ENCODE measurements around the gene STUM. TPM values are rescaled to one million over a fixed set of nuclear protein-coding genes. Genes with fewer than 3 reads are reported as not detected.
"Not testable (repeated sequence)": the region's sequence is repeated elsewhere in the genome, so short reads cannot be mapped to it uniquely, and the experiment has no call there.

The STUM gene
- polyA plus RNA-seq, 1 experiment = not detected

DNA sequence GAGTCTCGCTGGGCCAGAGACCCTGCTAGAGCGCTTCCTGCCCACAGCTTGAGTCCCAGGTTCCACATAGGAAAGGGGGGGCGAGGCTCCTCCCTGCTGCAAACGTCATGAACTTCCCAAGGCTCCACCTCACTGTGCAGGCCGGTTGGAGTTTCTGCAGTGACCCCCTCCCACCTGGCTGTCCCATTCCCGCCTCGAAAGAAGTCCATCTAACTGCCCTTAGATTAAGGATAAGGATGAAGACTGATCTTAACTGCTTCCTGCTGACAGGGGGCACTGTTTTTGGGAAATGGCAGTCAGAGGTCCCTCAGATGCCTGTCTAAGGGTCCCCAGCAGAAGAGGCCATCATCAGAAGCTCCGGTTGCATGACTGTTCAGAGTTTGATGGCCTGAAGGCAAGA lies 62.7 kb downstream of the STUM start:
- ChIA-PET CTCF (interaction anchor here (6.6 kb wide), 1 partner anchor 15 kb away, joined by 26 read pairs; no protein-coding TSS in a partner anchor), POLR2A (no interaction called here)
- Histone ChIP-seq H3K27ac (ENCODE audit: low read depth, low read length) (no peak overlapping the region), H3K9me3 (ENCODE audit: control insufficient read depth, insufficient read depth, low read length) (no peaks in the 10 kb centered on the region), H3K4me3 (ENCODE audit: low read depth, low read length) (no peak overlapping the region), H3K27me3 (ENCODE audit: control insufficient read depth, insufficient read depth, low read length) (peaks cover 30% of the 10 kb centered on the region)
- TF ChIP-seq, protein P1, sequence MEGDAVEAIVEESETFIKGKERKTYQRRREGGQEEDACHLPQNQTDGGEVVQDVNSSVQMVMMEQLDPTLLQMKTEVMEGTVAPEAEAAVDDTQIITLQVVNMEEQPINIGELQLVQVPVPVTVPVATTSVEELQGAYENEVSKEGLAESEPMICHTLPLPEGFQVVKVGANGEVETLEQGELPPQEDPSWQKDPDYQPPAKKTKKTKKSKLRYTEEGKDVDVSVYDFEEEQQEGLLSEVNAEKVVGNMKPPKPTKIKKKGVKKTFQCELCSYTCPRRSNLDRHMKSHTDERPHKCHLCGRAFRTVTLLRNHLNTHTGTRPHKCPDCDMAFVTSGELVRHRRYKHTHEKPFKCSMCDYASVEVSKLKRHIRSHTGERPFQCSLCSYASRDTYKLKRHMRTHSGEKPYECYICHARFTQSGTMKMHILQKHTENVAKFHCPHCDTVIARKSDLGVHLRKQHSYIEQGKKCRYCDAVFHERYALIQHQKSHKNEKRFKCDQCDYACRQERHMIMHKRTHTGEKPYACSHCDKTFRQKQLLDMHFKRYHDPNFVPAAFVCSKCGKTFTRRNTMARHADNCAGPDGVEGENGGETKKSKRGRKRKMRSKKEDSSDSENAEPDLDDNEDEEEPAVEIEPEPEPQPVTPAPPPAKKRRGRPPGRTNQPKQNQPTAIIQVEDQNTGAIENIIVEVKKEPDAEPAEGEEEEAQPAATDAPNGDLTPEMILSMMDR (IDR thresholded peaks at IDR 0.05; ENCODE audit: low read depth, low read length) = no peak
- DNase-seq (ENCODE audit: low read depth, low spot score) = no peak

- not testable (repeated sequence) for DNase-seq (ENCODE audit: low read depth, low spot score); H3K4me3 ChIP-seq (ENCODE audit: low read depth, low read length); H3K9me3 ChIP-seq (ENCODE audit: control insufficient read depth, insufficient read depth, low read length); H3K27ac ChIP-seq (ENCODE audit: low read depth, low read length)
- CTCF ChIA-PET = interaction anchor here (6.6 kb wide), 1 partner anchor 14 kb away, joined by 26 read pairs; no protein-coding TSS in a partner anchor
- peaks cover 27% of the 10 kb centered on the region for H3K27me3 ChIP-seq (ENCODE audit: control insufficient read depth, insufficient read depth, low read length)
- POLR2A ChIA-PET = interaction anchor here (0.6 kb wide), 1 partner anchor 825 kb away, joined by 3 read pairs; no protein-coding TSS in a partner anchor
These were observed 63.4 kb downstream of the STUM start for GRCh38 chr1:226611980-226612379.

DNA sequence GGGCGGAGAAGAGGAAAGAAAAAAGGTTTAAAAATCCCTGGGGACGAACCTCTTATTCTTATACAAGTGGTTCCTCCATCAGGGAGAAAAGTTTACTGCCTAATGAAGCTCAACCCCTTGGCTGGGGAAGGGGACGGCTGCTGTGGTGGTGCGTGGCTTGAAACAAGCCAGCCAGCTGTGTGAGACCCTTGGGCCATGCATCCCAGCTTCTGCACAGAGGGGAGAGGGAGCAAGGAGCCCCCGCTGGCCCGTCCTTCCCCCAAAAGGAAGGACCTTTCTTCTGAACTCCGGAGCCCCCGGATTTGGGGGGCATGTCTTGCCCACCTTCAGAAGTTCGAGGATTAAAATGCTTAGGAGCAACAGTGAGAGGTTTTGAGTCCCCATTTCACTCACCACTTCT lies 67.3 kb downstream of the STUM start:
- H3K27ac ChIP-seq (ENCODE audit: low read depth, low read length) = no peak overlapping the region
- CTCF ChIA-PET = interaction anchor here (1.1 to 6.6 kb wide), 2 partner anchors 11 to 13 kb away, joined by 3 to 26 read pairs; no protein-coding TSS in a partner anchor
- TF ChIP-seq, protein P1 (IDR thresholded peaks at IDR 0.05; ENCODE audit: low read depth, low read length) = no peak
- H3K4me3 ChIP-seq (ENCODE audit: low read depth, low read length) = no peak overlapping the region
- POLR2A ChIA-PET = no interaction called here
- DNase-seq (ENCODE audit: low read depth, low spot score) = no peak
- H3K9me3 ChIP-seq (ENCODE audit: control insufficient read depth, insufficient read depth, low read length) = no peaks in the 10 kb centered on the region
- peaks cover 9% of the 10 kb centered on the region for H3K27me3 ChIP-seq (ENCODE audit: control insufficient read depth, insufficient read depth, low read length)

DNA sequence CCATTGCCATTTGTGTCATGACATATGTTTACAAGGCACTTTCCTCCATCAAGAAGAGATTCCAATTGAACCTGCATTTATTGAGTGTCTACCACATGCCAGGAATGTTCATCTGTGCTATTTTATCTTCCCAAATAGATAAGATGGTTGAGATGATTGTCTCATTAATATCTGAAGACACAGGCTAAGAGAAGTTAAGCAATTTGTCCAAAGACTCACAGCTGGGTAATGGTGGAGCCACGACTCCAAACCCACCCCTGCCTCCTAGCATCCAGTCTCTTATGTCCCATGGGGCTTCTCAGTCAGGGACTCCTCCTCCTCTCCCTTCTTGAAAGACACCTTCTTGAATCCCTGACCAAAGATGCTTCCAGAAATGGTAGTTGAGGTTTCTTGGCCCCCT lies 68.1 kb downstream of the STUM start:
- TF ChIP-seq, protein P1 (IDR thresholded peaks at IDR 0.05; ENCODE audit: low read depth, low read length) = no peak
- Histone ChIP-seq H3K27ac (ENCODE audit: low read depth, low read length) (no peak overlapping the region), H3K27me3 (ENCODE audit: control insufficient read depth, insufficient read depth, low read length) (peaks cover 7% of the 10 kb centered on the region), H3K4me3 (ENCODE audit: low read depth, low read length) (no peak overlapping the region), H3K9me3 (ENCODE audit: control insufficient read depth, insufficient read depth, low read length) (no peaks in the 10 kb centered on the region)
- ChIA-PET CTCF (interaction anchor here (6.6 kb wide), 1 partner anchor 10 kb away, joined by 26 read pairs; no protein-coding TSS in a partner anchor), POLR2A (no interaction called here)
- DNase-seq (ENCODE audit: low read depth, low spot score) = no peak

DNA sequence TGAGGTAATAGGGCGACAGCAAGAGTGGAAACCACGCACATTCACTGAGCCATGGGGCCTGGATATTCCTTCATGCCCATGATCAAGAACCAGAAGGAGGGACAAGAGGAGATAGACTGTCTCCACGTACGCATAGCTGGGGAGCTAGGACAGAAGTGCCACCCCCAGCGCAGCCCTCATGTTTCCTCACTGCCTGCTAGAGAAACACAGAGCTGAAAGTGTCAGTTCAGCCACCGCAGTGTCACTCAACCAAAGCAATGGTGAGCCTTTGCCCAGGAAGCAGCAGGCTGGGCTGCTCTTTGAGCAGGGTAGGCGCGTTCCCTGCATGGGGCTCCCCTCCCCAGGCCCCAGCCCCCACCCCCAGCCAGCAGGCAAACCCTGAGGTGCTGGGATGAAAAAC lies 68.5 kb downstream of the STUM start:
- H3K9me3 ChIP-seq (ENCODE audit: control insufficient read depth, insufficient read depth, low read length) = no peaks in the 10 kb centered on the region; the same call in 1 of the 2 replicates
- DNase-seq (ENCODE audit: low read depth, low spot score) = no peak
- no peak overlapping the region for H3K27ac ChIP-seq (ENCODE audit: low read depth, low read length)
- POLR2A ChIA-PET = no interaction called here
- no peak overlapping the region for H3K4me3 ChIP-seq (ENCODE audit: low read depth, low read length)
- CTCF ChIA-PET = interaction anchor here (6.6 kb wide), 1 partner anchor 9 kb away, joined by 26 read pairs; no protein-coding TSS in a partner anchor
- H3K27me3 ChIP-seq (ENCODE audit: control insufficient read depth, insufficient read depth, low read length) = peaks cover 5% of the 10 kb centered on the region
- TF ChIP-seq, protein P1 (IDR thresholded peaks at IDR 0.05; ENCODE audit: low read depth, low read length) = no peak

DNA sequence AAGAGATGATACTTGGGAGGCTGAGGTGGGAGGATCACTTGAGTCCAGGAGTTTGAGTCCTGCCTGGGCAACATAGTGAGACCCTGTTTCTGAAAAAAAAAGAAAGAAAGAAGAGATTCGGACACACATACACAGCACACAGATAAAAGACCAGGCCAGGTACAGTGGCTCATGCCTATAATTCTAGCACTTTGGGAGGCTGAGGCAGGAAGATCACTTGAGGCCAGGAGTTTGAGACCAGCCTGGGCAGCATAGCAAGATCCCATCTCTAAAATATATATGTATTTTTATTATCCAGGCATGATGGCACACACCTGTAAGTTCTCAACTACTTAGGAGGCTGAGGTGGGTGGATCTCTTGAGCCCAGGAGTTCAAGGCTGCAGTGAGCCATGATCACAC lies 69.2 kb downstream of the STUM start:
- H3K9me3 ChIP-seq (ENCODE audit: control insufficient read depth, insufficient read depth, low read length); H3K27me3 ChIP-seq (ENCODE audit: control insufficient read depth, insufficient read depth, low read length); H3K4me3 ChIP-seq (ENCODE audit: low read depth, low read length); H3K27ac ChIP-seq (ENCODE audit: low read depth, low read length); POLR2A ChIA-PET; DNase-seq (ENCODE audit: low read depth, low spot score): not testable (repeated sequence)
- CTCF ChIA-PET = interaction anchor here (0.7 to 6.6 kb wide), 2 partner anchors 9 kb away, joined by 3 to 26 read pairs; no protein-coding TSS in a partner anchor

Data from AG04450 (cell line).